C4-2B (cell line): ENCODE data around the gene CCDC69.

Source experiments
- ZFX ChIP-seq: fragments of 450-650 bp; IDR thresholded peaks from 2 replicates; pipeline ENCODE4 v1.6.1; 2017
- TF ChIP-seq, protein P1 (sequence below): fragments of 450-650 bp; conservative IDR thresholded peaks from 2 replicates; pipeline ENCODE4 v1.5.1; 2017; ENCODE audit warnings: mild to moderate bottlenecking

DNA sequence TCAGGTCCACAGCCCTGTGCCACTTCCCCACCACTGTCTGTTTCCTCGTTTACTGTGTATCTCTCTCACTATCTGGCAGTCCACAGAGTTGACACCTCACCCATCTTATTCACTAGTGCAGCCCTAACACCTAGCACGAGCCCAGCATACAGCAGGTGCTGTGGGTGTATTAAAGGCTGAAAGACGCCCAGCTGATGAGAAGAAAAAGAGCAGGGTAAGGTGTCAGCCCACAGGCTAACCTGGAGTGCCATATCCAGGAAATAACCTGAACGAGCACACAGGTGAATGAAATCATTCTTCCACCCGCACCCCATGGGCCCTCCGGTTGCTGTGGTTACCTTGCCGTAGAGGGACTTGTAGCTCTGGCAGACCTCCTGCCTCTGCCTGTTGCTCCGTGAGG lies 84.9 kb downstream of the CCDC69 start:
- TF ChIP-seq, protein P1, sequence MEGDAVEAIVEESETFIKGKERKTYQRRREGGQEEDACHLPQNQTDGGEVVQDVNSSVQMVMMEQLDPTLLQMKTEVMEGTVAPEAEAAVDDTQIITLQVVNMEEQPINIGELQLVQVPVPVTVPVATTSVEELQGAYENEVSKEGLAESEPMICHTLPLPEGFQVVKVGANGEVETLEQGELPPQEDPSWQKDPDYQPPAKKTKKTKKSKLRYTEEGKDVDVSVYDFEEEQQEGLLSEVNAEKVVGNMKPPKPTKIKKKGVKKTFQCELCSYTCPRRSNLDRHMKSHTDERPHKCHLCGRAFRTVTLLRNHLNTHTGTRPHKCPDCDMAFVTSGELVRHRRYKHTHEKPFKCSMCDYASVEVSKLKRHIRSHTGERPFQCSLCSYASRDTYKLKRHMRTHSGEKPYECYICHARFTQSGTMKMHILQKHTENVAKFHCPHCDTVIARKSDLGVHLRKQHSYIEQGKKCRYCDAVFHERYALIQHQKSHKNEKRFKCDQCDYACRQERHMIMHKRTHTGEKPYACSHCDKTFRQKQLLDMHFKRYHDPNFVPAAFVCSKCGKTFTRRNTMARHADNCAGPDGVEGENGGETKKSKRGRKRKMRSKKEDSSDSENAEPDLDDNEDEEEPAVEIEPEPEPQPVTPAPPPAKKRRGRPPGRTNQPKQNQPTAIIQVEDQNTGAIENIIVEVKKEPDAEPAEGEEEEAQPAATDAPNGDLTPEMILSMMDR, result no peak
- no peak for TF ChIP-seq ZFX
